Omental fat pad (tissue), 4 donors: ENCODE results near the gene PTGDS. TPM values are rescaled to one million over a fixed set of nuclear protein-coding genes. Genes with fewer than 3 reads are reported as not detected.

Experiments
- ATAC-seq: fragments of 150-250 bp; one replicate; pipeline ENCODE4 v1.9.1; 2016; ENCODE audit warnings: mild to moderate bottlenecking, moderate library complexity; ENCODE audit not compliant: low FRiP score
- DNase-seq: peaks from one replicate; pipeline ENCODE4 v3.0.0-alpha.2; 2019; ENCODE audit warnings: low spot score
- total RNA-seq, 4 donors: library from RNA; depleted of rRNA; stranded (reverse); fragments of >200 nt; gene quantifications; one replicate each; pipeline ENCODE4 v1.1.0, GENCODE V29; 2016
- TF ChIP-seq, protein P1 (sequence below), 3 donors: fragments of 450-650 bp; IDR thresholded peaks; one replicate each; pipeline ENCODE4 v1.5.1; 2016 to 2017; ENCODE audit warnings: antibody characterized with exemption in 3 of 3, mild to moderate bottlenecking in 3 of 3, moderate library complexity in 2 of 3

Gene PTGDS
- total RNA-seq, 4 donors from 2014 or later: 76.9 to 173 (median 118) TPM

GRCh38 chr9:136956604-136957003 is 20.7 kb upstream of the PTGDS start:
- no peak for DNase-seq
- ATAC-seq: no peak
- TF ChIP-seq, protein P1, sequence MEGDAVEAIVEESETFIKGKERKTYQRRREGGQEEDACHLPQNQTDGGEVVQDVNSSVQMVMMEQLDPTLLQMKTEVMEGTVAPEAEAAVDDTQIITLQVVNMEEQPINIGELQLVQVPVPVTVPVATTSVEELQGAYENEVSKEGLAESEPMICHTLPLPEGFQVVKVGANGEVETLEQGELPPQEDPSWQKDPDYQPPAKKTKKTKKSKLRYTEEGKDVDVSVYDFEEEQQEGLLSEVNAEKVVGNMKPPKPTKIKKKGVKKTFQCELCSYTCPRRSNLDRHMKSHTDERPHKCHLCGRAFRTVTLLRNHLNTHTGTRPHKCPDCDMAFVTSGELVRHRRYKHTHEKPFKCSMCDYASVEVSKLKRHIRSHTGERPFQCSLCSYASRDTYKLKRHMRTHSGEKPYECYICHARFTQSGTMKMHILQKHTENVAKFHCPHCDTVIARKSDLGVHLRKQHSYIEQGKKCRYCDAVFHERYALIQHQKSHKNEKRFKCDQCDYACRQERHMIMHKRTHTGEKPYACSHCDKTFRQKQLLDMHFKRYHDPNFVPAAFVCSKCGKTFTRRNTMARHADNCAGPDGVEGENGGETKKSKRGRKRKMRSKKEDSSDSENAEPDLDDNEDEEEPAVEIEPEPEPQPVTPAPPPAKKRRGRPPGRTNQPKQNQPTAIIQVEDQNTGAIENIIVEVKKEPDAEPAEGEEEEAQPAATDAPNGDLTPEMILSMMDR (IDR thresholded peaks at IDR 0.05): no peak

- no peak for ATAC-seq
- TF ChIP-seq, protein P1 (IDR thresholded peaks at IDR 0.05): no peak
- no peak for DNase-seq
These were observed 19.8 kb upstream of the PTGDS start for GRCh38 chr9:136957461-136957860.

GRCh38 chr9:136957901-136958300 is 19.4 kb upstream of the PTGDS start:
- ATAC-seq: no peak
- DNase-seq: no peak
- TF ChIP-seq, protein P1 (IDR thresholded peaks at IDR 0.05): no peak

- no peak for DNase-seq
- ATAC-seq: no peak
- TF ChIP-seq, protein P1 (IDR thresholded peaks at IDR 0.05): no peak
These were observed 18.8 kb upstream of the PTGDS start for GRCh38 chr9:136958473-136958872.

DNA sequence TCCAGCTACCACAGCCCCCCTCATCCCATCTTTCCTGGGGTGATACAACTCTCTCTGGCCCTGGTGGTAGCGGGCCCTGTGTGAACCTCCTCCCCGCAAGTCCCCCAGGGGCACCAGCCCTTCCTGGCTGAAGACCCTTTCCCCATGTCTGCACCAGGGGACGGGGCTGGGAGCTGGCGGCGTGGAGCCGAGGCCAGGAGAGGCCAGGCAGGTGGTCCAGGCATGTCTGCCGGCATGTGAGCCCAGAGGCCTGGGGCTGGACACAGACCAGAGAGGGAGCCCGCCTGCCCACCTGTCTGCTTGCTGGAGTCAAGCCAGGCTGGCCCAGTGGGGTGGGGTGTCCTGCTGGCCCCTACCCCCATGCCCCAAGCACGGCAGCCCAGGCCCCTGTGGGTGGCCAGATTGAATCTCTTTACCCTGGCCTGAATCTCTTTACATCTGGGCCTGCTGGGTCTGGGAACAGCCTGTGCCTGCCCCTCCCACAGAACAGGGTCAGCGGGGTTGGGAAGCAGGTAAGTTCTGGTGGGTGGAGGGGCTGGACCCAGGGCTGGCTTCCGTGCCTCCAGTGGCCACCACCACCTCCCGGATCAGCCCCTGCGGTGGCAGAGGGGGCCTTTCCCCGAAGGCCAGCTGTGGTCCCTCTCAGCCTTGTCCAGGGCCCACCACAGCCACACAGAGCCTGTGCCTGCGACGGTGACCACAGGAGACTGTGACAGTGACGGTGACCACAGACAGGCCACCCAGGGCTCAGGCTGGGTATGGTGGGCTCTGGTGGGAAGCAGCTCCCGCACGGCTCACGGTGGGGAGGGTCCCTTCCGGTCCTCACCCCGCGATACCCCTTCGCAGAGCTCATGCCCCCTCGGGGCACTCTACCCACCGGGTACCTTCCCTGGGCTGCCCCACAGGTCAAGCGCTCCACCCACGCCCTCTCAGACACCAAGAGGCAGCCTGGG is 18.1 kb upstream of the PTGDS start:
- TF ChIP-seq, protein P1 (IDR thresholded peaks at IDR 0.05): no peak
- ATAC-seq (no peak), DNase-seq (no peak)

DNA sequence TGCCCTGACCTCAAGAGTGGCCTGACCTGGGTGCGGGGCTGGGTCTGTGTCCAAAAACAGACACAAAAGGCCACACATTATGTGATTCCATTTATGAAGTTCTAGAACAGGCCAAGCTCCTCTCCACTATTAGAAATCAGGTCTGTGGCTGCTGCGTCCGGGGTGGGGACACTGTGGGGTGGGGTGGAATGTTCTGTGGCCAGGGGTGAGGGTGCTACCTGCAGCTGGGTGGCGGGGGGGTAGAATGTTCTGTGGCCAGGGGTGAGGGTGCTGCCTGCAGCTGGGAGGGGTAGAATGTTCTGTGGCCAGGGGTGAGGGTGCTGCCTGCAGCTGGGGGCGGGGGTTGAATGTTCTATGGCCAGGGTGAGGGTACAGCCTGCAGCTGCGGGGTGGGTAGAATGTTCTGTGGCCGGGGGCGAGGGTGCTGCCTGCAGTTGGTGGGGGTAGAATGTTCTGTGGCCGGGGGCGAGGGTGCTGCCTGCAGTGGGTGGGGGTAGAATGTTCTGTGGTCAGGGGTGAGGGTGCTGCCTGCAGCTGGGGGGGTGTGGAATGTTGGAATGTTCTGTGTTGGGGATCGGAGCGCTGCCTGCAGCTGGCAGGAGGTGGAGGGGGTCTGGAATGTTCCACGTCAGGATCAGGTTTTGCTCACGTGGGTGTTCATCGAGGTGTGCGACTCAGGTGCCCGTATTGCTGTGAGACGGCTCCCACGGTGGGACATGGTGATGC is 16.9 kb upstream of the PTGDS start:
- TF ChIP-seq, protein P1 (IDR thresholded peaks at IDR 0.05): no peak
- ATAC-seq: no peak
- DNase-seq: no peak
